Measurements from ENCODE around the gene CC2D2B.
A peak's percentile ranks its signal among the peaks of the same experiment; 100 is the strongest.
"Not testable (repeated sequence)": the region's sequence is repeated elsewhere in the genome, so short reads cannot be mapped to it uniquely, and the experiment has no call there.

CC2D2B gene, protein sequence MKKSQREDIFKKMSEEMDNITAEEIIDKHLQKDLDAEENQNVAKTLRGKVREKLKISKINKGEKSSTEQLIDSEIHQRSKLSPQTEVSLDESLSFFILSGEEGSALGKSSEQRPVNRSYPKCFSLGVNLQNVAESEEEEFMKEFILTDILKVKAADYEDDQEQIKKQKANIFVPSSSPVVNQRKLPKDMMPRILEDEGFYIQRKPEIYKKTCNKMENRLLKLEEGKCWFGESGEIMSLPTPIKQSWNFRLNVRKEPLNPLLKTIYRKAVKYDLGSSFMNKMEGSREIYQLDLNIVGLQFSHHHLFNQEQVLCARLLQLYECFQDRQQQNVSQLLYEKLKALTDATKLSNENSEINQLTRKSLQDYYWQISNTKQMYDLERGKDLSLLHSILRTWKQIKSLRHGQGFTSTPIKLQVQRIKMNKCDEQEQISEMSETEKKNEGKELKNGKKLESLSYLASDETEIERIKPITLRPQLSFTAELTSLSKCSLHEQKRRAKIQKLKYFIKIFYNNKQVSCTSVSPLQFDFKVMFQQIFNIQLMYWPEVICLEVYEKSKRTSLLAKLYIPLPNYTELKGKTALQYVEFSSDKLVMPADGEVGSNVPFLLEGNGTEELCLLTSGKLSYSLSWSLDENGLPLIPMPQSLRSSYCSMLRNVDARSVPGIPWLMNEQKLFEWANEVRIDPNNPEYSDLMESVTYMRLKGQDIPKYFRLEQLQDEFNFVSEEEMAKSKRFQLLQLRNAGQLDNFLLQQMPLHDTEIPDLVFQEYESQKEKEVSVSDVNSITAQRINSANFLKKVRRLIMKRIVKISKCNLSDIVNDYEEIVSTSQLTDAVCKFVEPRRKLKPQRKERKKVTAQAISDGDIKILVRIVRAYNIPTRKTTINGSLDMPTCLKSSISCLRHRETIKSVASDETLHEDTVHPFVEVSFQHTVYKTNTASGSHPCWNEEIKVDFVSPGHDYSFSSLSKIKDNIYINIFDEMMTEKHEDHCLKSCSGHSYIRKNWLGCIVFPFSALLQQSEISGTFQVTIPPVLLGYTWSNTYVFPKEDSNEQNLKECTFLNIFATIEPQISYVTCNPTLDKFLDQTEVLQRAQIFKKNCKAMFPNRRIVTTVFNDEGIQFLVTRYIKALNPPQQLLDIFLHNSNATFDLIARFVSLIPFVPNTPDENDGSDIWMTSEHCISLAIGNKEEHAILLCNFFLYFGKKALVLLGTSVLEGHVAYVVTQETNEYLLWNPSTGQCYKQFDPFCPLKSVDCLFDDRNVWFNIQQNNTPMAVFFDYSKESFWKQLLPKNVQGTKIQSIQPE (N-terminal part only)

DNA sequence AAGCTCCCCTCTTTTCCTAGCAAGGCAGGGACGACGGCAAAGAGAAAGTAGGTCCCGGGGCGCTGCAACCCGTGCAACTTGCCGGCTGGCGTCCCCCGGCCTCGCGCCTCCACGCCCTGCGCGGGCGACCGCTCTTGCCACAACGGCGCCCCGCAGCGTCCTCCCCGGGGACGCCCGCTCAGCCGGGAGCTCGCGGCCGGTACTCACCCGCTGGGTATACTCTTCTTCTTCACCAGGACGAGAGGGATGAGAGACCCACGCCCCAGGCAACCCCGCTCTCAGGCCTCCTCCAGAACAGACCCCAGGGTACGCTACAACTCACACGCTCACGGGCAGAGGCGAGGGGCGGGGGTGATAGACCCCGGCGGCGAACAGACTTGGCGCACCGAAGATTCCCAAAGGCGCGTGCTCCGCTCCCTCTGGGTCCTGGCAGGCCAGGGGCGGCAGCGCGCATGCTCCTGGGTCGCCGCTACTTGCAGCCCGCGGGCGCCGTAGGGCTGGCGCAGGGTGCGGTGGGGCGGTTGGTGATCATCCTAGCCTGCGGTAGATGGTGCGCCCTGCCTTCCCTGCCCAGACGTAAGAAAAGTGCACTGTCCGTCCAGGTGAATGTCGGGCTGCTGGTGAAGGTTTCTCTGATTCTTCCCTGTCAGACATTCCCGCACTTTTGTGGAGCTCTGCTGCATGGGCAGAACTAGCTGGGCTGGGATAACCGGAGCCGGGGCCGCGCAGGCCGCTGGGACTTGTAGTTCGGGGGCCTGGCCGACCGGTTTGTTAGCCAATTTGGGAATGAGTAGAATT is at the start of gene CC2D2B:
Gene CC2D2B (plus strand): TSS at position 520 of the 798 bp plus-strand sequence. CDS start 3,349 bp downstream, outside the sequence.
- DNase-seq (ENCODE audit: low read depth in 2 of 2), result peak in 1 of 2 donors; percentile 34

DNA sequence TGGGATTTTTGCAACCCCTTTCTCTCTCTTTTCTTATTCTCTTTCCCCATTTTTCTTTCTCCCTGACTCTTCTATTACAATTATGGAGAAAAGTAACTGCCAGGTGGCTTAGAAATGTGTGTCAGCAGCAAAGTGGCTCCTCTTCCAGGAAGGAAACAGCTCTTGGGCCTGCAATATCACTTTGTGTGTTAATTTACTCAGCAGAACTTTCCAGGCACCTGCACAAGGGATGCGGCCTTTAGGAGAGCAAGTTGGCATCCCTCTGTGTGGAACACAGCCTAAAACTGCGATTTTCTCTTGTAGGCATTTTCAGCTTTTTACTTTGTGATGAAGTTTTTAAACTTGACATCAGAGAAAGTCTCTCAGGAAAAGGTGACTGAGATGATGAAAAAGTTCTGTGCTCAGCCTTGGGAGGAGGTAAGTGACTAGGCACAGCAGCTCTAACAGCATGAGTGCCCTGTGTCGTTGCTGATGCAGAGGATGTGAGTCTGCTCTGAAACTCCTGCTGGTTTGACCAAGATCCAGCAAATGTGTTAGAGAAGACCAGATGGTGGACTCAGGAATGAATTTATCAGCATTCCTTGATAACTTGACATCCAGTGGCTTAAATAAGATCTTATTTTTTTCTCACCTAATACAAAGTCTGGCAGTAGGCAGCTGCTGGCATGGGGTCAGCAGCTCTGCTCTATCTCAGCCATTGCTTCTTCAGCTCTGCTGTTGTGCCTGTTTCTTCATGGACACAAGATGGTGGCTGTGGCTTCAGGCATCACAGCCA is 47.4 kb upstream of the CC2D2B start:
- DNase-seq (ENCODE audit: low read depth in 2 of 2), result no peak

DNA sequence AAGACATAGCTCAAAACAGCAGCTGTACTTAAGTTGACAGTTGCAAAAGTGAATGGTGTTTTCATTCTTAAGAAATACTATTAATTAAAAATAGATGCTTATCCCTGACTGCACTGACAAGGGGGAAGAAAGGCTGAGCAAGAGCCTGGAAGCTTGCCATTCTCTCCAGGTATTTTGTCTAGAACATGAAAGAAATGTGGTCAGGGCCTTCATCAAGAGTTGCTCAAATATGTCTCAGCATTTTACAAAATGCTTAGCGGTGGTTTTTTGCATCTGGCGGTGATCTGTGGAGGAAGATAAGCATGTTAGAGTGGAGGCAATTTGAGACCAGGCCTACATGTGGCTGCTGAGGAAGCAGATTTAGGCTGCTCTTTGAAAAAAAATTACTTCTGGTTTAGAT is 46.4 kb upstream of the CC2D2B start:
- no peak for DNase-seq (ENCODE audit: low read depth in 2 of 2)

DNA sequence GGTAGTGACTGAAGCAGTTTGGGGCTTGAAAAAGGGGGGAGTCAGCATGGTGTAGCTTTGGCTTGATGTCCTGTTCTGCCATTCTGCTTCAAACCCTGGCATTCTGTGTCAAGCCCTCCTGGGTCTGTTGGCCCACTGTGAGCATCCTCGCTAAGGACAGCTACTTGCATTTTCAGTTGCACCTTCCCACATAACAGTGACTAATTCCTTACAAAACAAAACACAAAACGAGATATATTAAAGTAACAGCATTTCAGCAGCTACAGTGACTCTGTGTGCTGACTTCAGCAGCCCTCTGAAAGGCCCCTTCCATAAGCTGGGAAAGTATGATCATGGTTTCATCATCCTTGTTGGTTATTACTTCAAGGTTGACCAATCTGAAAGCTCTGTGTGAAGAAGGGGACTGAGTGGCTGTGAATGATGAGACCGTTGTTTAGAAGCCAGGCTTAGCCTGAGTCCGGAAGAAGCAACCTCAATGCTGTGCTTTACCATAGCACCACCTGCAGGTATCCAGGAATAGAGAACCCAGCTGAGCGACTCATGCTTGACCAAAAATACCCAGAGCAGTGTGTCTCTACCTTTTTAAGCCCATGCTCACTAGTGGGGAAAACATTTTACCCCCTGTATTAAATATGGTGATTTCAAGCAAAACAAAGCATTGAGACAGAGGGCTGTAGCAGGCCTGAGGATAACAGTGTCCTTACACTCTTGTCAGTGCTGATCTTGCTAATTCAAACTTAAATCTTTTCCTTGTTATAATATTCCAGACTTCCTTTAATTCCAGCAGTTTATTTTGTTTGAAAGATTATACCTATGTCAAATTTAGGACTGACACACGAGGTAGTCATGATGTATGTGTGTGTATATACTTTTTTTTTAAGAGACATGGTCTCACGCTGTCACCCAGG is 42.6 kb upstream of the CC2D2B start:
- no peak for DNase-seq (ENCODE audit: low read depth in 2 of 2)

DNA sequence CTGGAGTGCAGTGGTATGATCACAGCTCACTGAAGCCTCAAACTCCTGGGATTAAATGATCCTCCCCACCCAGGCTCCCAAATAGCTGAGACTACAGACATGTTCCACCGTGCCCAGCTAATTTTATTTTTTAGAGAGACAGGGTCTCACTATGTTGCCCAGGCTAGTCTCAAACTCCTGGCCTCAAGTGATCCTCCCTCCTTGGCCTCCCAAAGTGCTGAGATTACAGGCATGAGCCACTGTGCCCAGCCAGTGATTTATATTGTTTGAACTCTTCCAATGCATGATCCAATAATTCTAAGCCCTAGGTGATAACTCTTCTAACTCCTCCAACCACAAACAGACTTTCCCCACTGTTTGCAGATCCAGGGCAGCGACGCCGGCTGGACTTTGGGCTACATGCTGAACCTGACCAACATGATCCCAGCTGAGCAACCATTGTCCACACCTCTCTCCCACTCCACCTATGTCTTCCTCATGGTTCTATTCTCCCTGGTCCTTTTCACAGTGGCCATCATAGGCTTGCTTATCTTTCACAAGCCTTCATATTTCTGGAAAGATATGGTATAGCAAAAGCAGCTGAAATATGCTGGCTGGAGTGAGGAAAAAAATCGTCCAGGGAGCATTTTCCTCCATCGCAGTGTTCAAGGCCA is 41.8 kb upstream of the CC2D2B start:
- no peak for DNase-seq (ENCODE audit: low read depth in 2 of 2)

DNA sequence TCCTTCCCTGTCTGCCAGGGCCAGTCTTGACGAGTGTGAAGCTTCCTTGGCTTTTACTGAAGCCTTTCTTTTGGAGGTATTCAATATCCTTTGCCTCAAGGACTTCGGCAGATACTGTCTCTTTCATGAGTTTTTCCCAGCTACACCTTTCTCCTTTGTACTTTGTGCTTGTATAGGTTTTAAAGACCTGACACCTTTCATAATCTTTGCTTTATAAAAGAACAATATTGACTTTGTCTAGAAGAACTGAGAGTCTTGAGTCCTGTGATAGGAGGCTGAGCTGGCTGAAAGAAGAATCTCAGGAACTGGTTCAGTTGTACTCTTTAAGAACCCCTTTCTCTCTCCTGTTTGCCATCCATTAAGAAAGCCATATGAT is 41.3 kb upstream of the CC2D2B start:
- no peak for DNase-seq (ENCODE audit: low read depth in 2 of 2)

DNA sequence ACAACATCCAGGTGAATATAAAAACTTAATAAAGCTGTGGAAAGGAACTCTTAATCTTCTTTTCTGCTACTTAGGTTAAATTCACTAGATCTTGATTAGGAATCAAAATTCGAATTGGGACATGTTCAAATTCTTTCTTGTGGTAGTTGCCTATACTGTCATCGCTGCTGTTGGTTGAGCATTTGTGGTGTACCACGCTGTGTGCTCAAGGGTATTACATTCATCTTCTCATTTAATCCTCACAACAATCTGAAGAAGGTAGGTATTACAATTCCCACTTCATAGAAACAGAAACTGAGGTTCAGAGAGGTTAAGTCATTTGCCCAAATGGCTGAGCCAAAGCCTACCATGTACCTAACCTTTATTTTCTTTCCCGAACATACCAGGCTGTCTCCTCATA is 39.9 kb upstream of the CC2D2B start:
- no peak for DNase-seq (ENCODE audit: low read depth in 2 of 2)

DNA sequence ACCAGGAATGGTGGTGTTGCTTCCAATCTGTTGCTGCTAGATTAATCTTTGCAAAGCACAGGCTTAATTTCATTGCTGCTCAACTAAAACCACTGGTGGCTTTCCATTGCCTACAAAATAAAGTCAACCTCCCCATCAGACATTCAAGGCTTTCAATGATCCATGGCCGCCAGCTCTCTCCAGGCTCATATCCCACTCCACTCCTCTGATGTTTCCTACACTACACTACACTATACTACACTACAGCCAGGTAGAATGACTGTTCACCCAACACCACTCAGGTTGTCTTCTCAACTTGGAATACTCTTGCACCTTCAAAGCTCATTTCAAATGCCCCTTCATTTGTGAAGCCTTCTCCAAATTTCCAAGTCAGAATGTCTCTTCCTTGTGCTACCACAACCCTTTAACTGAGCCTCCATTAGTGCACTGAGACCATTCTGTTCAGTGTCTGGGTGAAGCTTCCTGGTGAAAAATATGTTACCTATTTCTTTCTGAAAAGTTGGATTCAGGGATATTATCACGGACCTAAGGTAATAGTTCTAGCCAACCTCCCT is 35.5 kb upstream of the CC2D2B start:
- no peak for DNase-seq (ENCODE audit: low read depth in 2 of 2)

DNA sequence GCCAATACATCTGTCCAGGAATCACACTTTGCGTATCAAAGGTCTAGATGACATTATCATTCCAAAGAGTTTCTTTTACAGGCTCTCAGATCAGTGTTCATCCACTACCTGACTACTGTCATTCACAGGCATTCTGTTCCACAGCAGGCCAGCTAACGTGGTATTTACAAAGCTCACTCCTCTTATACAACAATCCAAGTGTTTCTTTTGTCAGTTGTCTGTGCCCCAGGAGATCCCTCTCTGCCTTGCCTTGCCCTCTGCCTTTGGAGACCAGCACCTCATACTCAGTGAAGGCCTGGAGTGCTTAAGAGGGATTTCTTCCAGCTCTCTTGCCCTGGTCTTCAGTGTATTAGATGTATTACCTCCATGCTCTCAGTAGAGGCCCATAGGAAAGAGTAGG is 34.6 kb upstream of the CC2D2B start:
- DNase-seq (ENCODE audit: low read depth in 2 of 2), result no peak

DNA sequence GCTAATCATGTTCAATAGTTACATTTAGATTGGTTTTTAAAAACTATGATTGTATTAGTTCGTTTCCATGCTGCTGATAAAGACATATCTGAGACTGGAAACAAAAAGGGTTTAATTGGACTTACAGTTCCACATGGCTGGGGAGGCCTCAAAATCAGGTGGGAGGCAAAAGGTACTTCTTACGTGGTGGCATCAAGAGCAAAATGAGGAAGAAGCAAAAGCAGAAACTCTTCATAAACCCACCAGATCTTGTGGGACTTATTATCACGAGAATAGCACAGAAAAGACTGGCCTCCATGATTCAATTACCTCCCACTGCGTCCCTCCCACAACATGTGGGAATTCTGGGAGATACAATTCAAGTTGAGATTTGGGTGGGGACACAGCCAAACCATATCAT is 34.1 kb upstream of the CC2D2B start:
- no peak for DNase-seq (ENCODE audit: low read depth in 2 of 2)

DNA sequence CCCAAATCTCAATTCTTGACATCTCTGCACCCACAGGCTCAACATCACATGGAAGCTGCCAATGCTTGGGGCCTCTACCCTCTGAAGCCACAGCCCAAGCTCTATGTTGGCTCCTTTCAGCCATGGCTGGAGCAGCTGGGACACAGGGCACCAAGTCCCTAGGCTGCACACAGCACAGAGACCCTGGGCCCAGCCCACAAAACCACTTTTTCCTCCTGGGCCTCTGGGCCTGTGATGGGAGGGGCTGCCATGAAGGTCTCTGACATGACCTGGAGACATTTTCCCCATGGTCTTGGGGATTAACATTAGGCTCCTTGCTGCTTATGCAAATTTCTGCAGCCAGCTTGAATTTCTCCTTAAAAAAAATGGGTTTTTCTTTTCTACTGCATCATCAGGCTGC is 33.0 kb upstream of the CC2D2B start:
- DNase-seq (ENCODE audit: low read depth in 2 of 2), result not testable (repeated sequence)

DNA sequence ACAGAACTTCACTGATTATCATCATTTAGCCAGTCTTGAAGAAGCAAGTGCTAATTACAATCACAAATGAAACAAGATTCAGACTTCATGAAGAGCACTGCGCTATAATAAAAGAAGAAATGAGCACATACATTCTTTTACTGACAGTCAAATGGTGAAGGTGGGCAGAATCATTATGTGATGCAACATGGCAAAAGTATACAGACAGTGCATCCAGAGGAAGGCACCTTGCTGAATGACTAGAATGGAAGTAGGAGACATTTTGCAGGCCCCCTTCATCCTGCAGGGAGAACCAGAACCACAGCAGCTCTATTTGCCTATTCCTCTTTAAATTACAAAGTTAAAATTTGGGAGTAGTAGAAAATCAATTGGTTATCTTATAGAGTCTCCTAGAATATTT is 31.0 kb upstream of the CC2D2B start:
- DNase-seq (ENCODE audit: low read depth in 2 of 2), result no peak

DNA sequence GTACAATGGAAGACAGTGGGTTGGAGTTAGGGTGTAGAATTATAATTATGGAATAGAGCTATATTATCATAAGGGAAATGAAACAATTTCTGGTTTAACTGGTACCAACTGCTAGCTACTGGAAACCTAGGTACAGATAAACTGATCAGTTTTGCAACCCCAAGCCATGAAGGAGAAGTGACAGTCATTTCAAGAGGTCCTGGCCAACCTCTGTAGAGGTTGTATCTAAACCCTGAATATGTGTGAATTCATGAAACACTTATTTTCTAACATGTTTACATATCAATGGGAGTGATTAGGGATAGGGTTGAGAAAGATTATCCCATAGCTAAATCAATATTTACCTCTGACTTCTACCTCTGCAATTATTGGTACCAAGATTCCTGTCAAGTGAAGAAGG is 29.9 kb upstream of the CC2D2B start:
- DNase-seq (ENCODE audit: low read depth in 2 of 2), result no peak

DNA sequence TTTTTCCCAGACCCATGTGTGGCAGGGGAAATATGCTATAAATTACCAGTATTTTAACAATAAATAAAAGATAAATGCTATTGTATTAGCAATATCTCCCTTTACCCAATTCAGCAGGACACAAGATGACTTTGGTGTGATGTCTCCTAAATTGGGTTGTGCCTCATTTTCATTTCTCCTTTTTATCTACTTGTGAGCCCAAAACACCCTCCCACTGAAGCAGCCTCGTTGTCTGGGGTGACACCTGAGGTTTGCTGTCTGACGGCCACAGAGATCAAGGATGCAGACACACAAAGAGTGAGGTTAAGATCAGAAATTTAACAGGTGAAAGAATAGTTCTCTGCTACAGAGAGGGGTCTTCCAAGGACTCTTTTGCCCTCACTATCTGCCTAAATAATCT is 27.1 kb upstream of the CC2D2B start:
- DNase-seq (ENCODE audit: low read depth in 2 of 2), result no peak

DNA sequence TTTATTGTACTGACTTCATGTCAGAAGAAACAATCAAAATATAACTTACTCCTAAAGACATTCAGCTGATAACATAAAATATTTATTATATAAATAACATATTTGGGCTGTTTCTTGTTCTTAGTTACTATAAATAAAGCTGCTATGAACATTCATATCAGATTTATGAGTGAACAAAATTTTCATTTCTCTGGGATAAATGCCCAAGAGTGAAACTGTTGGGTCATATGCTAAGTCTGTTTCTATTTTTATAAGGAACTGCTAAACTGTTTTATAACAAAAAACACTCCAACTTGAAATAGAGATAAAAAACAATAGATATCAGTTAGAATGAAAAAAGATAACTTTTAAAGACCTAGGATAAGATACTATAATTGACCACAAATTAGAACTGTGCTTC is 26.5 kb upstream of the CC2D2B start:
- no peak for DNase-seq (ENCODE audit: low read depth in 2 of 2)

DNA sequence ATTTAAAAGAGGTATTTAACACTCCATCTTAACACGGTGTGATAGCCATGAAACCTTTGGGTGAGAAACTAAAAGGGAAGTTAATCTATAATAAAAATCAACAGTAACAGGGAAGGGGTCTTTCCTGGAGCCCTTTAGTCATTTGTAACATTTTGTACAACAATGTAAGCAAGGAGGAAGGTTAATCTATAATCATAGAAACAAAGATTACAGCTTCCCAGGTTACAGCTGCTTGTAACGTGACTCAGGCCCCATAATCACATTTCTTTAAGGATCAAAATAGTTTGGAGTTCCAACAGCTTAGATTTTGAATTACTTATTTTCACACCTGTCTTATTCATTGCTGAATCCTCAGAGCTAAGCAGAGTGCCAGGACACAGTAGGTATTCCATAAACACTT is 17.9 kb upstream of the CC2D2B start:
- DNase-seq (ENCODE audit: low read depth in 2 of 2), result no peak

DNA sequence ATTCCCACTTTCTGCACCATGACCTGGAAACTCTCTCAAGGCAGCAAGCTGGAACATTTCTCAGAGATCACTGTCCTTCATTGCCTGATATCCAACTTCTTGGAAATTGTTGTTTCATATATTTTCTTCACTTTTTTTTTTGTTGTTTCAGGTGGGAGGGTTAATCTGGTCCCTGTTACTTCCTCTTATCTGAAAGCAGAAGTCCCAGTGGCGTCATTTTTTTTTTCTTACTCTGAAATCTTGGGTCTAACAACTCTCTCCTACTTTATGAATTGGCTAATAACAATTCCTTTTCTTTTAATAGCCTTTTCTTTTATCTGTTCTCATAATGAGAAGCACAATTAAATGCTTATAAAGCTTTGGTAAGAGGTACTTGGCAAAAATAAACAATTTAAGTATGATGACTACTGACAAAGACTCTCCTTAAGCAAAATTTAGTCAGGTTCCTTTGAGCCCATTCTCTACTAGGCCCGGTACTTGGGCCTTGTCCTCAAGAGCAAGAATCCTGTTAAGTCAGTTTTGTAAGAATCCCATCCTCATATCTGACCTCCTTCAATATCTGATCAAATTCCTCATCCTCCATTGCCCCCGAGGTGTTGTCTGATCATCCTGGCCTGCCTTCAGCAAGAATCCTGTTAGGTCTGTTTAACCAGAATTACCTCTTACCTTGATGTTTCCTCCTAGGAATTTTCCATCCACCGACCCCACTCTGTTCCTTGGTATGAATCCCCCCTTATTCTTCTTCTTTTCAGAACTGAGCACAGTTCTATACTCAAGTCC is 11.5 kb upstream of the CC2D2B start:
- no peak for DNase-seq (ENCODE audit: low read depth in 2 of 2)
